Measurements from ENCODE around the gene STK10.

DNA sequence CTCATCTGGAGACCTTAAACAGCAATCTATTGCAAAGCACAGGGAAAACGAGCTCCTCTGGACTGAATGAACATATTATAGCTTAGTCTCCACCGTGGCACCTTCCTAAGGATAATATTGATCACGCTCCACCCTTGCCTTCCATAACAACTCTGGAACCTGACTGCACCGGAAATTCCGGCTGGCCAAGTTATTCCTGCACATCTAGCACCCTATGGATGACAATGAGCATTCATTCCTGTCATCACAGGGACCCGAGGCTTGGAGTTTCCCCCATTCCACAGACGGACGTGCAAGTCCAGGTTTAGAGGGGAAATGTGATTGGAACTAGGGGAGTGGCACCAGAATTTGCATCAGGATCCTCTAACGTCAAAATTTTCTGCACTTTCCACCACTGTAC is 27.5 kb downstream of the STK10 start:
- TF ChIP-seq YY1 (IDR thresholded peaks at IDR 0.05; ENCODE audit: insufficient read depth, insufficient read length) (no peak), SUZ12 (IDR thresholded peaks at IDR 0.05; ENCODE audit: extremely low read depth, insufficient read depth, insufficient read length) (no peak)
